AG04450 (cell line): ENCODE data around the gene C6orf132. TPM values are rescaled to one million over a fixed set of nuclear protein-coding genes. Genes with fewer than 3 reads are reported as not detected.

Experiments used
- CTCF ChIA-PET: fragments of 300-600, 350-600 bp; formaldehyde crosslinking; extraction: SDS; loops from one replicate; lab custom pipeline; 2022; ENCODE audit warnings: antibody characterized with exemption, inconsistent platforms; lab: Charles Lee
- POLR2A ChIA-PET: fragments of 350-600 bp; formaldehyde crosslinking; extraction: SDS; loops from one replicate; lab custom pipeline; 2021; ENCODE audit warnings: antibody characterized with exemption, inconsistent platforms; lab: Yijun Ruan, JAX
- DNase-seq: peaks from one replicate; pipeline ENCODE4 v3.0.0-alpha.2; 2011; ENCODE audit warnings: low read depth, low spot score
- H3K27ac ChIP-seq: one replicate; pipeline ENCODE4 v1.5.1; 2012; ENCODE audit warnings: low read depth, low read length, control low read depth
- H3K27me3 ChIP-seq: one replicate; pipeline ENCODE4 v1.6.0; 2012; ENCODE audit warnings: low read length; ENCODE audit not compliant: control insufficient read depth, insufficient read depth
- H3K4me3 ChIP-seq: 2 replicates; pipeline ENCODE4 v1.5.1; 2011; ENCODE audit warnings: mild to moderate bottlenecking, low read depth, low read length, control low read depth
- H3K9me3 ChIP-seq: 2 replicates; pipeline ENCODE4 v1.5.1; 2012; ENCODE audit warnings: low read length; ENCODE audit not compliant: control insufficient read depth, insufficient read depth
- CTCF ChIP-seq: IDR thresholded peaks from 2 replicates; pipeline ENCODE4 v1.5.1; 2011; ENCODE audit warnings: low read depth, low read length, control low read depth, inconsistent platforms
- polyA plus RNA-seq: library from polyadenylated mRNA; depleted of rRNA; stranded (reverse); fragments of >200 nt; gene quantifications from 2 replicates; pipeline ENCODE4 v1.2.3, GENCODE V29; 2011

C6orf132 gene
- polyA plus RNA-seq, 1 experiment, result 0.68 TPM

GRCh38 chr6:42118162-42119001 lies 24.0 kb downstream of the C6orf132 start:
- H3K27ac ChIP-seq, result no peak overlapping the region
- TF ChIP-seq CTCF, result no peak
- CTCF ChIA-PET, result interaction anchor here (0.6 to 1.1 kb wide), 5 partner anchors 14 to 74 kb away, joined by 3 read pairs; no protein-coding TSS in a partner anchor
- no peak overlapping the region for H3K4me3 ChIP-seq
- no peak for DNase-seq
- POLR2A ChIA-PET, result interaction anchor here (0.7 kb wide), 2 partner anchors 19 to 20 kb away, joined by 7 to 8 read pairs; no protein-coding TSS in a partner anchor
- H3K9me3 ChIP-seq, result no peaks in the 10 kb centered on the region; the same call in 1 of the 2 replicates
- peaks cover 3% of the 10 kb centered on the region for H3K27me3 ChIP-seq

- CTCF ChIA-PET, result interaction anchor here (1.5 kb wide), 1 partner anchor 14 kb away, joined by 4 read pairs; no protein-coding TSS in a partner anchor
- TF ChIP-seq CTCF, result no peak
- Histone ChIP-seq H3K4me3 (no peak overlapping the region), H3K27ac (no peak overlapping the region), H3K9me3 (no peaks in the 10 kb centered on the region; the same call in 1 of the 2 replicates), H3K27me3 (peaks cover 3% of the 10 kb centered on the region)
- POLR2A ChIA-PET, result no interaction called here
- DNase-seq, result no peak
These were observed 24.6 kb downstream of the C6orf132 start for GRCh38 chr6:42117843-42118161.

GRCh38 chr6:42113936-42114636 lies 28.3 kb downstream of the C6orf132 start:
- CTCF ChIA-PET, result no interaction called here

GRCh38 chr6:42112351-42112750 lies 30.1 kb downstream of the C6orf132 start:
- ChIA-PET POLR2A (interaction anchor here (1.3 kb wide), 1 partner anchor 12 kb away, joined by 3 read pairs; no protein-coding TSS in a partner anchor), CTCF (interaction anchor here (0.6 kb wide), 1 partner anchor 102 kb away, joined by 3 read pairs; no protein-coding TSS in a partner anchor)
- Histone ChIP-seq H3K4me3 (no peak overlapping the region), H3K9me3 (no peaks in the 10 kb centered on the region; the same call in 1 of the 2 replicates), H3K27ac (no peak overlapping the region), H3K27me3 (peaks cover 3% of the 10 kb centered on the region)
- no peak for DNase-seq
- TF ChIP-seq CTCF, result no peak

More at GRCh38 chr6:42113936-42114636, 28.3 kb downstream of the C6orf132 start:
- H3K9me3 ChIP-seq, result no peaks in the 10 kb centered on the region; the same call in 1 of the 2 replicates
- H3K27ac ChIP-seq, result no peak overlapping the region
- no peak for DNase-seq
- no peak for TF ChIP-seq CTCF
- no peak overlapping the region for H3K4me3 ChIP-seq
- H3K27me3 ChIP-seq, result peaks cover 3% of the 10 kb centered on the region
- POLR2A ChIA-PET, result no interaction called here
